ENCODE measurements around the gene ESCO1.
"Not testable (repeated sequence)": the region's sequence is repeated elsewhere in the genome, so short reads cannot be mapped to it uniquely, and the experiment has no call there.

The ESCO1 gene

GRCh38 chr18:21592361-21592760, 8.1 kb downstream of the ESCO1 start:
- DNase-seq, result not testable (repeated sequence)

- DNase-seq, result no peak
These were observed 16.1 kb downstream of the ESCO1 start for GRCh38 chr18:21584391-21584790.

GRCh38 chr18:21575656-21576055, 24.8 kb downstream of the ESCO1 start:
- no peak for DNase-seq

GRCh38 chr18:21571772-21572171, 28.7 kb downstream of the ESCO1 start:
- DNase-seq, result no peak

GRCh38 chr18:21559195-21559594, 41.3 kb downstream of the ESCO1 start:
- DNase-seq, result no peak

GRCh38 chr18:21557607-21558253, 42.8 kb downstream of the ESCO1 start:
- DNase-seq, result no peak

GRCh38 chr18:21550510-21550970, 50.0 kb downstream of the ESCO1 start:
- DNase-seq, result no peak

GRCh38 chr18:21548647-21549046, 51.9 kb downstream of the ESCO1 start:
- no peak for DNase-seq

- no peak for DNase-seq
These were observed 54.1 kb downstream of the ESCO1 start for GRCh38 chr18:21546423-21546822.

- DNase-seq, result no peak
These were observed 62.3 kb downstream of the ESCO1 start for GRCh38 chr18:21538230-21538629.

- DNase-seq, result no peak
These were observed 66.2 kb downstream of the ESCO1 start for GRCh38 chr18:21534327-21534726.

GRCh38 chr18:21526463-21526862, 74.0 kb downstream of the ESCO1 start:
- no peak for DNase-seq

- DNase-seq, result no peak
These were observed 74.6 kb downstream of the ESCO1 start for GRCh38 chr18:21525916-21526315.

- no peak for DNase-seq
These were observed 78.0 kb downstream of the ESCO1 start for GRCh38 chr18:21522530-21522929.

- no peak for DNase-seq
These were observed 86.8 kb downstream of the ESCO1 start for GRCh38 chr18:21513741-21514140.

- no peak for DNase-seq
These were observed 87.2 kb downstream of the ESCO1 start for GRCh38 chr18:21513292-21513691.

GRCh38 chr18:21509062-21509461, 91.4 kb downstream of the ESCO1 start:
- DNase-seq, result no peak

- no peak for DNase-seq
These were observed 92.4 kb downstream of the ESCO1 start for GRCh38 chr18:21507913-21508701.

- DNase-seq, result no peak
These were observed 97.8 kb downstream of the ESCO1 start for GRCh38 chr18:21502661-21503060.

- DNase-seq, result no peak
These were observed 100.5 kb downstream of the ESCO1 start for GRCh38 chr18:21499997-21500396.

- DNase-seq, result no peak
These were observed 104.1 kb downstream of the ESCO1 start for GRCh38 chr18:21496277-21496835.

- DNase-seq, result no peak
These were observed 109.8 kb downstream of the ESCO1 start for GRCh38 chr18:21490748-21491147.

- no peak for DNase-seq
These were observed 110.5 kb downstream of the ESCO1 start for GRCh38 chr18:21489919-21490495.

Data from NCI-H187 treated with DMSO at 0.1 percent for 48 hours (cell line).